H1 (cell line): ENCODE measurements around the gene MTERF2. TPM values are rescaled to one million over a fixed set of nuclear protein-coding genes. Genes with fewer than 3 reads are reported as not detected.
A peak's percentile ranks its signal among the peaks of the same experiment; 100 is the strongest.

Source experiments
- CTCF ChIA-PET: fragments of 300-600 bp; sonication (Branson Sonifier 250); formaldehyde crosslinking; loops from one replicate; lab custom pipeline; 2021; ENCODE audit not compliant: partially characterized antibody; lab: Charles Lee
- POLR2A ChIA-PET: fragments of 300-600 bp; sonication (Branson Sonifier 250); formaldehyde crosslinking; loops from one replicate; lab custom pipeline; 2021; ENCODE audit warnings: inconsistent platforms; ENCODE audit not compliant: partially characterized antibody; lab: Charles Lee
- DNase-seq, 2 experiments: peaks; one replicate each; pipeline versions ENCODE4 v3.0.0 to v3.0.0-alpha.2; 2010 to 2022; ENCODE audit warnings: low spot score in 2 of 2, low read depth in 1 of 2, mixed read lengths in 1 of 2
- FAIRE-seq: peaks from 2 replicates; lab custom pipeline; 2011; peaks lifted over from hg19 to GRCh38; lab: Jason Lieb, UNC
- H2AFZ ChIP-seq: 2 replicates; pipeline ENCODE4 v1.8.1; 2012; ENCODE audit warnings: low read length, inconsistent platforms
- H2AK5ac ChIP-seq: 2 replicates; pipeline ENCODE4 v1.6.1; 2013; ENCODE audit warnings: low read depth, low read length
- H2BK120ac ChIP-seq: replicated peaks from 2 replicates; pipeline ENCODE3; 2013; ENCODE audit warnings: low read depth, low read length, inconsistent platforms
- H2BK12ac ChIP-seq: 2 replicates; pipeline ENCODE4 v1.6.1; 2013; ENCODE audit warnings: low read depth, low read length
- H2BK15ac ChIP-seq: 2 replicates; pipeline ENCODE4 v1.6.1; 2013; ENCODE audit warnings: low read length
- H2BK20ac ChIP-seq: 2 replicates; pipeline ENCODE4 v1.6.1; 2013; ENCODE audit warnings: low read length
- H2BK5ac ChIP-seq: 2 replicates; pipeline ENCODE4 v1.6.1; 2013; ENCODE audit warnings: low read depth, low read length
- H3K14ac ChIP-seq: 2 replicates; pipeline ENCODE4 v1.6.1; 2013; ENCODE audit warnings: inconsistent platforms; ENCODE audit not compliant: insufficient read length
- H3K18ac ChIP-seq: 2 replicates; pipeline ENCODE4 v1.6.1; 2013; ENCODE audit warnings: low read length; ENCODE audit errors: extremely low read depth
- H3K23ac ChIP-seq: 2 replicates; pipeline ENCODE4 v1.6.1; 2013; ENCODE audit warnings: inconsistent platforms; ENCODE audit not compliant: insufficient read length
- H3K23me2 ChIP-seq: 2 replicates; pipeline ENCODE4 v1.6.1; 2013; ENCODE audit warnings: low read depth, low read length
- H3K27ac ChIP-seq: 2 replicates; pipeline ENCODE4 v1.6.1; 2011; ENCODE audit warnings: low read depth, low read length, inconsistent platforms
- H3K27me3 ChIP-seq, 4 experiments: replicated peaks in 1 of 4; 1 replicate in 1 of 4; 2 replicates in 3 of 4; pipeline versions ENCODE4 v1.6.1 to v1.8.1; 2011 to 2013; ENCODE audit warnings: low read length in 3 of 4, mild to moderate bottlenecking in 3 of 4, inconsistent platforms in 2 of 4, mixed read lengths in 2 of 4, moderate library complexity in 1 of 4; ENCODE audit not compliant: control insufficient read depth in 3 of 4, insufficient read depth in 3 of 4; ENCODE audit errors: extremely low read depth in 1 of 4
- H3K36me3 ChIP-seq, 4 experiments: 2 replicates each; pipeline versions ENCODE4 v1.6.1 to v1.8.1; 2011 to 2013; ENCODE audit warnings: mild to moderate bottlenecking in 4 of 4, low read length in 3 of 4, moderate library complexity in 2 of 4, control low read depth in 1 of 4, inconsistent platforms in 1 of 4; ENCODE audit not compliant: insufficient read depth in 4 of 4, control insufficient read depth in 2 of 4
- H3K4ac ChIP-seq: replicated peaks from 2 replicates; pipeline ENCODE3; 2013; ENCODE audit warnings: low read length, low read depth, mixed read lengths, inconsistent platforms; ENCODE audit not compliant: insufficient read length
- H3K4me1 ChIP-seq, 4 experiments: replicated peaks in 1 of 4; 1 replicate in 1 of 4; 2 replicates in 3 of 4; pipeline versions ENCODE4 v1.6.1 to v1.8.1; 2011 to 2013; ENCODE audit warnings: low read length in 3 of 4, inconsistent platforms in 2 of 4, mixed read lengths in 1 of 4; ENCODE audit not compliant: insufficient read depth in 4 of 4, control insufficient read depth in 3 of 4
- H3K4me2 ChIP-seq, 2 experiments: 2 replicates each; pipeline versions ENCODE4 v1.6.1 to v1.8.1; 2011 to 2013; ENCODE audit warnings: low read depth in 2 of 2, low read length in 2 of 2, control low read depth in 1 of 2, inconsistent platforms in 1 of 2, mild to moderate bottlenecking in 1 of 2; ENCODE audit not compliant: insufficient read depth in 1 of 2
- H3K4me3 ChIP-seq, 4 experiments: fragments of 200-600, 300-600 bp in 1 of 4; sonication (generic), shearing (Covaris generic), sonication (Bioruptor Twin) in 1 of 4; 2 replicates each; pipeline versions ENCODE4 v1.5.1 to v1.8.1; 2011 to 2016; ENCODE audit warnings: low read length in 4 of 4, low read depth in 3 of 4, control low read depth in 2 of 4, inconsistent platforms in 2 of 4, mild to moderate bottlenecking in 2 of 4, mixed read lengths in 1 of 4, moderate library complexity in 1 of 4; ENCODE audit not compliant: insufficient read depth in 2 of 4; ENCODE audit errors: extremely low read depth in 1 of 4
- H3K56ac ChIP-seq: replicated peaks from 2 replicates; pipeline ENCODE3; 2013; ENCODE audit warnings: low read depth, mild to moderate bottlenecking, mixed read lengths, low read length, inconsistent platforms; ENCODE audit not compliant: insufficient read length
- H3K79me1 ChIP-seq: 2 replicates; pipeline ENCODE4 v1.6.1; 2013; ENCODE audit warnings: low read depth, low read length, control low read depth
- H3K79me2 ChIP-seq, 2 experiments: 2 replicates each; pipeline versions ENCODE4 v1.6.1 to v1.8.1; 2012 to 2013; ENCODE audit warnings: low read length in 2 of 2, mild to moderate bottlenecking in 2 of 2, inconsistent platforms in 1 of 2; ENCODE audit not compliant: insufficient read depth in 2 of 2, control insufficient read depth in 1 of 2
- H3K9ac ChIP-seq, 4 experiments: replicated peaks in 1 of 4; 1 replicate in 1 of 4; 2 replicates in 3 of 4; pipeline versions ENCODE4 v1.6.1 to v1.8.1; 2011 to 2013; ENCODE audit warnings: low read depth in 3 of 4, low read length in 3 of 4, control low read depth in 2 of 4, mild to moderate bottlenecking in 2 of 4, moderate library complexity in 2 of 4, inconsistent platforms in 1 of 4; ENCODE audit errors: extremely low read depth in 1 of 4
- H3K9me3 ChIP-seq, 2 experiments: 2 replicates each; pipeline versions ENCODE4 v1.6.1 to v1.8.1; 2012 to 2013; ENCODE audit warnings: mild to moderate bottlenecking in 2 of 2, moderate library complexity in 2 of 2, control low read depth in 1 of 2, inconsistent platforms in 1 of 2, low read depth in 1 of 2, low read length in 1 of 2, mixed read lengths in 1 of 2; ENCODE audit not compliant: insufficient read depth in 2 of 2
- H4K20me1 ChIP-seq, 2 experiments: replicated peaks in 1 of 2; 2 replicates each; pipeline versions ENCODE3 to v1.8.1; 2011 to 2013; ENCODE audit warnings: inconsistent platforms in 2 of 2, low read length in 2 of 2, mild to moderate bottlenecking in 1 of 2; ENCODE audit not compliant: insufficient read depth in 2 of 2, control insufficient read depth in 1 of 2
- H4K5ac ChIP-seq: 2 replicates; pipeline ENCODE4 v1.6.1; 2013; ENCODE audit warnings: low read length, low read depth, mixed read lengths, inconsistent platforms; ENCODE audit not compliant: insufficient read length
- H4K8ac ChIP-seq: 2 replicates; pipeline ENCODE4 v1.8.0; 2013; ENCODE audit warnings: mild to moderate bottlenecking, moderate library complexity, low read length, inconsistent platforms; ENCODE audit not compliant: insufficient read depth; ENCODE audit errors: extremely low read depth
- H4K91ac ChIP-seq: replicated peaks from 2 replicates; pipeline ENCODE3; 2013; ENCODE audit warnings: low read length, mixed read lengths, inconsistent platforms; ENCODE audit not compliant: insufficient read length
- CEBPB ChIP-seq: IDR thresholded peaks from 2 replicates; pipeline ENCODE4 v1.6.1; 2012; ENCODE audit warnings: low read depth, low read length
- RAD21 ChIP-seq, 2 experiments: IDR thresholded peaks in 1 of 2; conservative IDR thresholded peaks in 1 of 2; 2 replicates each; pipeline ENCODE4 v1.6.1; 2011; ENCODE audit warnings: low read depth in 2 of 2, low read length in 2 of 2, improper control_type of control experiment in 1 of 2, inconsistent platforms in 1 of 2, mild to moderate bottlenecking in 1 of 2, moderate library complexity in 1 of 2
- WGBS, 2 experiments: shearing (Covaris generic) in 1 of 2; methylation state at CpG; one replicate each; pipeline versions ENCODE4 v1.1.6 to v1.1.7; 2013 to 2015; ENCODE audit warnings: low lambda C conversion rate in 2 of 2, mixed read lengths in 2 of 2, inconsistent platforms in 1 of 2, low coverage in 1 of 2, missing lambda C conversion rate in 1 of 2; ENCODE audit not compliant: insufficient replicate concordance in 2 of 2, insufficient coverage in 1 of 2, insufficient read length in 1 of 2; ENCODE audit errors: extremely low coverage in 1 of 2, missing lambda C conversion rate in 1 of 2; 5-methylcytosine and 5-hydroxymethylcytosine counted together
- polyA plus RNA-seq, 7 experiments: library from polyadenylated mRNA; depleted of rRNA in 3 of 7; stranded (reverse) in 5 of 7; unstranded in 2 of 7; fragments of >200 nt in 5 of 7; fragments of 200-250 nt in 2 of 7; gene quantifications; 1 replicate in 5 of 7; 2 replicates in 1 of 7; 4 replicates in 1 of 7; pipeline versions ENCODE4 v1.2.1 to v1.2.3, GENCODE V29; 2011 to 2013; ENCODE audit warnings: missing spikeins in 2 of 7, mixed read lengths in 2 of 7
- total RNA-seq: library from RNA; stranded (reverse); fragmentation: NEBNext Ultra II Directional; extraction: Animal tissue kit (Norgen Biotek cat#: 25700); gene quantifications from 2 replicates; pipeline ENCODE4 v1.2.1, GENCODE V29; 2021

The MTERF2 gene
- total and polyA plus RNA-seq, 2 of the 8 experiments (the other 6 are each of a cell fraction or from before 2014, with no cell fraction given): 2.8 to 7.1 TPM

DNA sequence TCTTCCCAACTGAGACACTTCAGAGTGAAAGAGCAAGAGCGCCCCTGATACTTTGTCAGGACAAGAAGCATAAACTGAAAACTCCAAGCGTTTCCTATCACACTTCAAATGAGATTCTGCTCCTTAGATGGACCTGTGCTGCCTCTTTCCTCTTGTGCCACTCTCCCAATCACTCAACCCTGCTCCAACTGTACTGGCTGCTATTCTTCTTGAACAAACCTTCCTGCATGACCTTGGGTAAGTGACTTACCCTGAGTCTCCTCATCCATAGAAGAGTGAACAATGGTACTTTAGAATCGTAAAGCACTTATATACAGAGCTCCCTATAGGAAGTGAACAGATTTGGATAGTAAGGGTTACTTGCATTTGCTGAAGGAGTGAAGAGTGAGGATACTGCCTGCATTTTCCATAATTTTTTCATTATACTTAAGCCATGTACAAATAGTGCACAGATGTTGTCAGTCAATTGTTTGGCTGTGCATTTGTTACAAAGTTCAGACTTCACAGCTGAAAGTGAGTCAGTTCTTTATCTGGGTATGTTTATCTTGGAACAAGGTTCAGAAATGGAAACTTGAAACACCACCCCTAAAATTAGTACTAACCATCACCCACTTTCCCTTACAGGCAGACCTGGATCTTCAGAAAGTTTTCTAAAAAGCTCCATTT lies 10.8 kb downstream of the MTERF2 start:
- peaks cover 0 to 3% (median 0%) of the 10 kb centered on the region in 4 experiments; a peak in 2 of 8 replicates for H3K36me3 ChIP-seq
- no peak overlapping the region for H4K91ac ChIP-seq
- no peak overlapping the region for H3K9ac ChIP-seq
- TF ChIP-seq RAD21 (IDR thresholded peaks at IDR 0.05 in 1 of 2, conservative IDR thresholded peaks at IDR 0.05 in 1 of 2; ENCODE audit: low read depth in 2 of 2, low read length in 2 of 2) (peak; percentile 14 to 16; a peak in 2 of 4 replicates), CEBPB (no peak)
- TF ChIP-seq, all 59 proteins: peak for 1
- Histone ChIP-seq H3K4me2 (no peak overlapping the region), H3K23ac (no peak overlapping the region), H2AK5ac (no peak overlapping the region), H4K5ac (no peak overlapping the region), H3K79me1 (no peaks in the 10 kb centered on the region), H2AFZ (no peak overlapping the region), H3K4ac (no peak overlapping the region), H2BK120ac (no peak overlapping the region), H3K27ac (no peak overlapping the region), H4K20me1 (peaks cover 0 to 1% of the 10 kb centered on the region in 2 experiments), H3K56ac (no peak overlapping the region), H2BK15ac (no peak overlapping the region), H3K4me1 (no peaks in the 10 kb centered on the region), H3K23me2 (no peaks in the 10 kb centered on the region), H3K79me2 (no peaks in the 10 kb centered on the region), H2BK5ac (no peak overlapping the region), H4K8ac (no peak overlapping the region), H2BK20ac (no peak overlapping the region), H3K9me3 (no peaks in the 10 kb centered on the region), H3K27me3 (no peaks in the 10 kb centered on the region), H3K4me3 (no peak overlapping the region), H3K14ac (no peak overlapping the region), H3K18ac (no peak overlapping the region), H2BK12ac (no peak overlapping the region)
- FAIRE-seq: no peak
- 86% methylated on average over 3 of the region's 3 CpGs; no CpG with 5 or more reads in 1 of the 2 experiments for WGBS, 2 experiments
- no peak for DNase-seq
- ChIA-PET CTCF (interaction anchor here (1.6 kb wide), 1 partner anchor 37 kb away, joined by 3 read pairs; no protein-coding TSS in a partner anchor), POLR2A (interaction anchor here (2.2 to 3.2 kb wide), 2 partner anchors 11 to 20 kb away, joined by 5 to 11 read pairs; partner anchors contain the start of genes MTERF2 and TMEM263)
